GM18907 (cell line): ENCODE results near the gene FOXN1.
"Not testable (repeated sequence)": the region's sequence is repeated elsewhere in the genome, so short reads cannot be mapped to it uniquely, and the experiment has no call there.

Experiments
- ATAC-seq: cut with Tn5 transposase; IDR thresholded peaks from one replicate; pipeline ENCODE4 v1.9.1; 2021; ENCODE audit warnings: mild to moderate bottlenecking, moderate library complexity; ENCODE audit not compliant: unreplicated experiment

FOXN1 gene

DNA sequence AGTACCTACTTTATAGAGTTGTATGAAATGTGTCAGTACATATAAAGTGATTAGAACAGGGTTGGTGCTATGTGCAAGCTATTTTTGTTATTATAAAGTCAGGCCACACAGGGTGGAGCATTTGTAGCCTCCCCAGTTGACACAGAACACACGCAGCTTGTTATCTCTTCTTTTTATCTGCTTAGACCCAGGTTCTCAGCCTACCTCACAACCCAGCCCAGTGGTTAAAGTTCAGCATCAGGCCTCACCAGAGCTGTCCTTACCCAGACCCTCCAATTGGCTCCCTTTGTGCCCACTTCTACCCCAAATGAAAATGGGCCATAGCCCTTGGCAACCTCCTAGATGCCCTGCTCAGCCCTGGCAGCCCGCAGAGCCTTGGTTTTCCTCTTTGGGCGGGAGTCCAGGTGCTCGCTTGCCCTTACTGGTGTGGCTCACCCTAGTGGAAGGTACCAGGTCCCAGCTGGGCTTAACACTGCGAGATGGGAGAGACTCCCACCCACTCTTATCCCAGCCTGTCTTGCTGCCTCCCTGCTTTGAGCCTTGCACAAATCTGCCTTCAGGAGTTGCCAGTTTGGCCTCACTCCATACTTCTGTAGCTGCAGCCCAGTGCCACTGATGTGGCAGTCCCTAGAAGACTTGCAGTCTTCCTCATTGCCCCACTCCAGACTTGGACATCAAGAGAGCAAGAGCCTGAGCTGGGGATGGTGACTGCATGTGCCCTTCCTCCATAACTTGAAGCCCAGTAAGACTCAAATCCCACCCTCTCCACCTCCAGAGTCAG, 66.3 kb downstream of the FOXN1 start:
- no peak for ATAC-seq

DNA sequence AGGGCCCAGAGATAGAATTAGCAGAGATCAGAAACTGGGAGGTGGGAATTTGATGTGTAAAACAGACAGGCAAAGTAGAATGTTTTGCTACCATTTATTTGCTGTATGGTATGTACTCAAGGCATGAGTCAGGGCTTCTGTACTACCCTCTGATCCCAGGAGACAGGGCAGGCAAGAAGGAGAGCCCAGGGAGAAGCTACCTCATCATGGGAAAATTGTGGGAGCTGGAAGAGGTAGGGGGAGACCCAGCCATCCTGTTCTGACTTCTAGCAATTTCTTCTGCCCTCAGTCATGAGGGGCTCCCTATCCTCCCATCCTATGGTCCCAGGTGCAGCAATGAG, 66.9 kb downstream of the FOXN1 start:
- no peak for ATAC-seq

- ATAC-seq, result no peak
These were observed 67.4 kb downstream of the FOXN1 start for GRCh38 chr17:28573521-28573920.

GRCh38 chr17:28573966-28574480, 67.9 kb downstream of the FOXN1 start:
- ATAC-seq, result no peak

GRCh38 chr17:28574526-28574925, 68.4 kb downstream of the FOXN1 start:
- ATAC-seq, result no peak

DNA sequence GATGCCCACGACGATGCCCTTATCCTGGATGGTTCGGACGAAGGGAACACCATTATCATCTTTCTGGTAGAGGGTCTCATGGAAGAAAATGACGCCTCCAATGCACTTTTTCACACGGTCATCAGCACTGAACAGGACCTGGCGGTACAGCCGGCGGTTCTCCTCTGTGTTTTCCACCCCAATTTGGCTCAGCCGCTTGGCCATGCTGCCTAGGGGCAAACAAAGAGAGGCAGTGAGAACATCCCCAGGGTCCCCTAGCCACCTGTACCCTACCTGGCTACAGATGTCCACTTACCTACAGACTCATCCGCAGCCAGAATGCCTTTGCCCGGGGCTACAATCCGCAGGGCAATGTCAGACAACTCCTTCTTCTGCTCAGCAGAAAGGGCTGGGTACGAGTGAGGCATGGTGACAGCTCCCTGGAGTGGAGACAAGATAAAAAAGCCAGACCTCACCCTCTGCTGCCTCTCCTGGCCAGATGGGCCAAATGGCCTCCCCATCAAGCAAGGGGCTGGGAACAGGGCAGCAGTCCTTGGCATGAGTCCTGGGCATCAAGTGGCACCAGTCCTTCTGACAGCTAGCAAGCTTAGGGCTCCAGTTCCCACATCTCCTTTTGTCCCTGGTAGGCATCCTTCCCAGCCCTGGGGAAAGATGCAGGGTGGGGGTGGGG, 69.1 kb downstream of the FOXN1 start:
- no peak for ATAC-seq

- ATAC-seq, result not testable (repeated sequence)
These were observed 69.9 kb downstream of the FOXN1 start for GRCh38 chr17:28576016-28576415.

- ATAC-seq, result peak; percentile 76
These were observed 70.8 kb downstream of the FOXN1 start, which contains the start of gene ALDOC for GRCh38 chr17:28576758-28577465. TSS of gene ALDOC (minus strand) at chr17:28576895. CDS start at chr17:28575532, 1,363 bp downstream.

- no peak for ATAC-seq
These were observed 71.3 kb downstream of the FOXN1 start for GRCh38 chr17:28577466-28577824.

DNA sequence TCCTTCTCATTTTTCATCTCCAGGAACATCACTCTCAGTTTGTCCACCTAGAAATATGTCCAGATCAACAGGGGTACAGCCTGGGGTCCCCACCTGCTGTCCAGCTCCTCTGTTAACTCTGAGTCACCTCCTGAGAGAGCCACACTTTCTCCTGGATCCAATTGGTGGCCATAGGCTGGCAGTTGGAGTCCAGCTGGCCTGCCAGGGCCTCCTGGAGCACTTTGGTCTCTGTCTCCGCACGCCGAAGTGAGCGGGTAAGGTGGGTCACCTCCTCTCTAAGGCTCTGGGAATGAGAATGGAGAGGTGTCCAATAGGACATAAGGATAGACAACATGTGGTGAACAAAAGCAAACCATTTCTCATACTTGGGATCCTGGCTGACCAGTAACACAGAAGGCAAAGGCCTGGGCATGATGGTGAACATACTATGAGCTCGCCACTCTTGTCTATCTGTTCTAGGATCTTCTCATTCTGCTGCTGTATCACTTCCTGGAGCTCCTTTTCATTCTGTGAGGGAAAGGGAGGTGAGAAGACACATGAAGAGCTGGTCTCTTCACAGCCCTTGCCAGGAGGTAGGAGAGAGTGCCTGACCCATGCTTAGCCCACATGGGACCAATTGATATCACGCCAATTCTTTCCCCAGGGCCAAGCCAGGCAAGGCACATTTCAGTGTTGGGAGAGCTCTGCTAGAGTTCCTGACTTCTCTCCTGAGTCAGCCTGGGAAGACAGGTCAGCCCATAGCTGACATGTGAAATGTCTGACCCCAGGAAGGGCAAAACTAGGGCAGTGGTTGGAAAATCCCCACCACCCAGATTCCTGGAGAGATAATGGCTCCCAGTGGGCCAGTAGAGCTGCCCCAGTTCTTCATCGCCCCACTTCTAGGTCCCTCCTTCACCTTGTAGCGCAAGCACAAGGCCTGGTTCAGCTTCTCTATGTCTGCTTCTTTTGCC, 72.4 kb downstream of the FOXN1 start:
- no peak for ATAC-seq

DNA sequence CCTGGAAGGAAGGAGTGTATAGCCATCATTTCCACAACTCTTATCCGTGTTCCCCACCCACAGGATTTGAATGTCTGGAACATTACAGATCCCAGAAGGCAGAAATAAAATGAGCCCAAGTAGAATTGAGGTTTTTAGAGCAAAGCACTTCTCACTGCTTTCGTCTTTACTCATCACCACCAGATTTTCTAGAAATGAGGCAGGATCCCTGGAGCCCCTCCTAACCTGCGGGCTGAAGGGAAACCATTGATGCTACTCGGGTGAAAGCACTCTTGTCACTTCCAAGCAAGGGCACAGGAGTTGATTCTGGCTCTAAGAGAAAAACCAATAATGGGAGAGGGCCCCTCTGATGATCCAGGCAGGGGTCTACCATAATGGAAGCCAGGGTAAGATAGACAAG, 73.4 kb downstream of the FOXN1 start:
- ATAC-seq, result no peak

DNA sequence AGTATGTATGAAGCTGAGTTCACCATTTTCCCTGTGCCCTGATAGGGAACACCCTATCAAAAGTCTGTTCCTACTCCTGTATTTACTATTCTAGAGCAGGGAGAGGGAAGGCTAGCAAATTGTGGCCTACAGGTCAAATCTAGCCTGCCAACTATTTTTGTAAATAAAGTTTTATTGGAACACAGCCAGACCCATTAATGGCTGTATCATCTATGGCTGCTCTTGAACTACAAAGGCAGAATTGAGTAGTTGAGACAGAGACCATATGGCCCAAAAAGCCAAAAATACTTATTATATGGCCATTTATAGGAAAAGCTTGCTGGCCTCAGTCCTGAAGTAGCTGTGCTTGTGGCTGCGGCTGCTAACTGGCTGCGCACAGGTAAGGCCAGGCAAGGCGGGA, 74.8 kb downstream of the FOXN1 start:
- ATAC-seq, result no peak

DNA sequence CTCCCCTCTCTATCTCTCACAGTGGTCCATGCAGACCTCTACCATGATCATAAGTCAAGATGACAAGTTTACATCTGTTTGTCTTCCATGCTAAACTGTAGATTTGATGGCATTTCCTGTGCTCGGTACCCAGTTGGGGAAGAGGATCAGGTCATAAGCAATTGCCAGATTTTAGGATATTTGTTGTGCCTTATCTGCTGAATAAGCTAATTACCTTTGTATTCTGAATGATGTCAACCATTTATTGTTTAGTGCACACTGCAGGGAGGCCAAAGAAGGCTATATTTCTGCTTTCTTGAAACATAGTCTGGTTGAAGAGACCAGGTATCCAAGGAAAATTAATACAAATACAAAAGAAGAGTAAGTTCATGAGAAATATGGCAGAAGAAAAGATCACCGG, 76.4 kb downstream of the FOXN1 start:
- ATAC-seq, result no peak

- no peak for ATAC-seq
These were observed 78.3 kb downstream of the FOXN1 start for GRCh38 chr17:28584434-28584833.

DNA sequence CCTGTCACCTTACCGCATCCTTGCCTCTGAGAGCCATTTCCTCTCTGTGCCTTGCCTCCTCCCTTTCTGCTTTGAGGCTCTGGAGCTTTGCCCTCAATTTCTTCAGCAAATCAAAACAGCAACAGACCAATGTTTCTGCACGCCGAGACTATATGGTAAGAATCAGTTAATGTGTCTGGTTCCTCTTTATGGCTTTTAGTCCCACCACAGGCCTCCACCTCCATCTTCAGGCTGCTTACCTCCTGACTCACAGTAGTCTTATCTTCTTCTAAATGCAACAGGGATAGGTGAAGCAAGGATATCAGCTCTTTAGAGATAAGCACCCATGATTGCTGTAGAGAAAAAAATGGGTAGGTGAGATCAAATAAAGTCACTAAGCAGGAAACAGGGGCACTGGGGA, 79.7 kb downstream of the FOXN1 start:
- ATAC-seq, result no peak
